Stimulated activated memory B cell treated with anti-CD40 and anti-IgM and Interleukin-4, amounts not matched to agents 10 μg/mL and 1 μg/mL and 100 μg/mL, for 72 hours (primary cell): ENCODE measurements around the gene TMEM63C.

Experiments
- ATAC-seq: fragments of 150-1000 bp; cut with Tn5 transposase; 2 replicates; pipeline ENCODE4 v1.10.0; 2021
- H3K27ac Mint-ChIP-seq: one replicate; pipeline ENCODE4 v1.8.0; 2022; ENCODE audit warnings: mild to moderate bottlenecking, mixed read lengths
- H3K27me3 Mint-ChIP-seq: one replicate; pipeline ENCODE4 v1.8.0; 2022; ENCODE audit warnings: mixed read lengths
- H3K36me3 Mint-ChIP-seq: one replicate; pipeline ENCODE4 v1.8.0; 2022; ENCODE audit warnings: mixed read lengths
- H3K4me1 Mint-ChIP-seq: one replicate; pipeline ENCODE4 v1.8.0; 2022; ENCODE audit warnings: mixed read lengths
- H3K4me3 Mint-ChIP-seq: one replicate; pipeline ENCODE4 v1.8.0; 2022; ENCODE audit warnings: mild to moderate bottlenecking, moderate library complexity, mixed read lengths
- H3K9me3 Mint-ChIP-seq: one replicate; pipeline ENCODE4 v1.8.0; 2022; ENCODE audit warnings: mixed read lengths

TMEM63C gene

DNA sequence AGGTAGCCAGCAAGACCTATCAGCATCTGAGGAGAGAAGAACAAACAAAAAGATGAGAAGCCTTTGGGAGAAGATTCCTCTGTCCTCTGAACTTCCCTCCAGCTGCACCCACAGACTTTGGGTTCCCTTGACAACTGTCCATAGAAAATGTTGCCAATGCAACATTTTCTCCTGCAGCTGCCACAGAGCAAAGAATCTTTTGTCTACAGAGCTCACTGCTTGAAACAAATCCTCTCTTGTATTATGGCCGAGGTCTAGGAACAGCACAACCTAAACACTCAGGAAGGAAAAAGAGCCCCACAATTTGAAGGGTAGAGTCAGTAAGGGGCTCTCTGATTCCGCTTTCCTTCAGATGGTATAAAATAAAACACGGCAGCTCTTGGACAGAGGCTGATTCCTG lies 124.8 kb downstream of the TMEM63C start:
- no peak overlapping the region for H3K27ac Mint-ChIP-seq
- no peaks in the 10 kb centered on the region for H3K27me3 Mint-ChIP-seq
- peaks cover 11% of the 10 kb centered on the region for H3K4me1 Mint-ChIP-seq

DNA sequence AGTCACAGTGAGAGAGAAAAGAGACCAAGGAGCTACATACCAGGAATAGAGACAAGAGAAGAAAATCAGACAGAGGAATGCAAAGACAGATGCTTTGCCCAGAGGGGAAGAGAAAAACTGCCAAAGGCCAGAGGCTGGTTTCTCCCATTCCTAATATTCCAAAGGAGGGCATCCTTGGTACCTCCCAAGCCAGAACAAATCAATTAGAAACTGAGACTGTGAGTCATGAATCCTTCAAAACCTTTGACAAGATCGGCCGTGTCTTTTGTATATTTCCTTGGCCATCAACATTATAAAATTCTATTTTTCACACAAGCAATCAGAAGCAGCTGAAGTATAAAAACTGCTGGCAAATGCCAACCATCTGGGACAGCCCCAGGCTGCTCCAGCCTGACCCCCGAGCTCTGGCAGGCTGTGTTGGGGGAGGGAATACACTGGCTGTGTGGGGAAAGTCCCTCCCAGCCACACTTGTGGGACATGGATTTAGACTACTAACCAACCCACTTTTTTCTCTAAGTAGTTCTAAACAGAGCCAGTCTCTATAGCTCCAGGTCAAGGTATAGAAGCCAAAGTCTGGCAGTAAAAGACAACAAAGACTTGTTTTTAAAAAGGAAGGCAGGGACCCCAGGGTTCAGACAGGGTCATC lies 125.4 kb downstream of the TMEM63C start:
- no peak for ATAC-seq
- no peaks in the 10 kb centered on the region for H3K9me3 Mint-ChIP-seq
- no peak overlapping the region for H3K27ac Mint-ChIP-seq
- H3K27me3 Mint-ChIP-seq = no peaks in the 10 kb centered on the region
- H3K4me1 Mint-ChIP-seq = peaks cover 11% of the 10 kb centered on the region
- peaks cover 32% of the 10 kb centered on the region for H3K36me3 Mint-ChIP-seq
- no peak overlapping the region for H3K4me3 Mint-ChIP-seq

More for the DNA sequence above, 124.8 kb downstream of the TMEM63C start:
- ATAC-seq = no peak
- Mint-ChIP-seq H3K9me3 (no peaks in the 10 kb centered on the region), H3K36me3 (peaks cover 30% of the 10 kb centered on the region), H3K4me3 (no peak overlapping the region)
